ENCODE measurements around the gene ISCA2.

Gene ISCA2

GRCh38 chr14:74508844-74509428 is 15.4 kb downstream of the ISCA2 start:
- DNase-seq (ENCODE audit: low read depth) = no peak

- DNase-seq (ENCODE audit: low read depth) = no peak
These were observed 16.1 kb downstream of the ISCA2 start for GRCh38 chr14:74509587-74510222.

GRCh38 chr14:74510223-74510931 is 16.8 kb downstream of the ISCA2 start:
- DNase-seq (ENCODE audit: low read depth) = no peak

- no peak for DNase-seq (ENCODE audit: low read depth)
These were observed 17.4 kb downstream of the ISCA2 start for GRCh38 chr14:74510959-74511409.

GRCh38 chr14:74511966-74512830 is 18.6 kb downstream of the ISCA2 start:
- DNase-seq (ENCODE audit: low read depth) = no peak

- DNase-seq (ENCODE audit: low read depth) = no peak
These were observed 20.9 kb downstream of the ISCA2 start for GRCh38 chr14:74514471-74514941.

- no peak for DNase-seq (ENCODE audit: low read depth)
These were observed 22.4 kb downstream of the ISCA2 start for GRCh38 chr14:74515891-74516412.

- no peak for DNase-seq (ENCODE audit: low read depth)
These were observed 23.0 kb downstream of the ISCA2 start for GRCh38 chr14:74516451-74517160.

GRCh38 chr14:74517731-74518130 is 24.2 kb downstream of the ISCA2 start:
- DNase-seq (ENCODE audit: low read depth) = no peak

GRCh38 chr14:74518221-74518620 is 24.7 kb downstream of the ISCA2 start:
- no peak for DNase-seq (ENCODE audit: low read depth)

GRCh38 chr14:74519316-74520074 is 25.9 kb downstream of the ISCA2 start:
- DNase-seq (ENCODE audit: low read depth) = no peak

GRCh38 chr14:74521756-74522155 is 28.2 kb downstream of the ISCA2 start:
- DNase-seq (ENCODE audit: low read depth) = no peak

- DNase-seq (ENCODE audit: low read depth) = no peak
These were observed 29.2 kb downstream of the ISCA2 start for GRCh38 chr14:74522740-74523139.

- no peak for DNase-seq (ENCODE audit: low read depth)
These were observed 30.7 kb downstream of the ISCA2 start for GRCh38 chr14:74524076-74524811.

GRCh38 chr14:74524812-74525135 is 31.2 kb downstream of the ISCA2 start:
- no peak for DNase-seq (ENCODE audit: low read depth)

GRCh38 chr14:74525361-74525851 is 31.8 kb downstream of the ISCA2 start:
- DNase-seq (ENCODE audit: low read depth) = no peak

GRCh38 chr14:74526854-74527585 is 33.5 kb downstream of the ISCA2 start:
- no peak for DNase-seq (ENCODE audit: low read depth)

- no peak for DNase-seq (ENCODE audit: low read depth)
These were observed 34.2 kb downstream of the ISCA2 start for GRCh38 chr14:74527736-74528280.

GRCh38 chr14:74528406-74528805 is 34.8 kb downstream of the ISCA2 start:
- DNase-seq (ENCODE audit: low read depth) = no peak
